K562 (cell line): ENCODE measurements around the gene RFNG. TPM values are rescaled to one million over a fixed set of nuclear protein-coding genes. Genes with fewer than 3 reads are reported as not detected.

Experiments used
- ARID1B ChIP-seq: fragments of 450-650 bp; IDR thresholded peaks from 2 replicates; pipeline ENCODE4 v1.6.1; 2016; ENCODE audit warnings: antibody characterized with exemption, mild to moderate bottlenecking, inconsistent platforms
- CC2D1A ChIP-seq: fragments of 450-650 bp; IDR thresholded peaks from 2 replicates; pipeline ENCODE4 v1.6.1; 2017; ENCODE audit warnings: mild to moderate bottlenecking
- ELF2 ChIP-seq: fragments of 250-450 bp; sonication (Bioruptor Pico); IDR thresholded peaks from 2 replicates; pipeline ENCODE4 v1.5.0; 2021; ENCODE audit warnings: mild to moderate bottlenecking
- FOXA1 ChIP-seq: fragments of 450-650 bp; IDR thresholded peaks from 2 replicates; pipeline ENCODE4 v1.6.1; 2016; ENCODE audit warnings: mild to moderate bottlenecking, borderline replicate concordance
- MYNN ChIP-seq, 2 experiments: sonication (generic); formaldehyde crosslinking in 1 of 2; IDR thresholded peaks; 2 replicates each; pipeline versions ENCODE4 v1.5.0 to v1.6.1; 2016 to 2020; ENCODE audit warnings: antibody characterized with exemption in 1 of 2, missing genetic modification reagents in 1 of 2
- PCBP1 ChIP-seq: fragments of 200-400 bp; formaldehyde crosslinking; IDR thresholded peaks from 2 replicates; pipeline ENCODE4 v1.6.1; 2018; ENCODE audit warnings: mild to moderate bottlenecking, low read depth, low read length; ENCODE audit not compliant: poor library complexity, severe bottlenecking
- POLR2A ChIP-seq: fragments of 450-650 bp; conservative IDR thresholded peaks from 2 replicates; pipeline ENCODE4 v1.6.1; 2016
- POLR2G ChIP-seq: fragments of 200-400 bp; formaldehyde crosslinking; IDR thresholded peaks from 2 replicates; pipeline ENCODE4 v1.6.1; 2017; ENCODE audit warnings: low read depth, mild to moderate bottlenecking, antibody characterized with exemption, low read length, moderate library complexity
- TAF1 ChIP-seq: IDR thresholded peaks from 2 replicates; pipeline ENCODE4 v1.6.1; 2011; ENCODE audit warnings: mild to moderate bottlenecking, low read length, moderate library complexity; ENCODE audit not compliant: insufficient read depth, control insufficient read depth, severe bottlenecking; ENCODE audit errors: extremely low read depth
- TAF15 ChIP-seq: fragments of 200-400 bp; formaldehyde crosslinking; IDR thresholded peaks from 2 replicates; pipeline ENCODE4 v1.6.1; 2017; ENCODE audit warnings: mild to moderate bottlenecking, low read depth, low read length, moderate library complexity
- XRCC3 ChIP-seq: fragments of 450-650 bp; IDR thresholded peaks from 2 replicates; pipeline ENCODE4 v1.6.1; 2017; ENCODE audit warnings: mild to moderate bottlenecking, moderate library complexity
- ZC3H8 ChIP-seq: fragments of 450-650 bp; IDR thresholded peaks from 2 replicates; pipeline ENCODE4 v1.6.1; 2017
- ZNF212 ChIP-seq: fragments of 450-650 bp; formaldehyde crosslinking; IDR thresholded peaks from 2 replicates; pipeline ENCODE4 v1.4.0; 2020; ENCODE audit warnings: mild to moderate bottlenecking
- ZNF282 ChIP-seq: sonication (generic); formaldehyde crosslinking; IDR thresholded peaks from 2 replicates; pipeline ENCODE4 v1.8.1; 2023; ENCODE audit warnings: missing genetic modification reagents
- ZNF408 ChIP-seq: fragments of 250-450 bp; sonication (Bioruptor Pico); IDR thresholded peaks from 2 replicates; pipeline ENCODE4 v1.4.0; 2020; ENCODE audit warnings: low read depth, mild to moderate bottlenecking, moderate library complexity
- ZNF77 ChIP-seq: fragments of 250-450 bp; sonication (Bioruptor Pico); IDR thresholded peaks from 2 replicates; pipeline ENCODE4 v1.5.0; 2020
- polyA plus RNA-seq, 8 experiments: library from polyadenylated mRNA; depleted of rRNA in 4 of 8; stranded (reverse) in 5 of 8; unstranded in 3 of 8; fragments of >200 nt; fragmentation: Nextera tagmentation in 2 of 8; fragmentation: Illumina TruSeq in 1 of 8; extraction: Ambion mirVana in 2 of 8; extraction: Trizol in 1 of 8; gene quantifications; 2 replicates each; pipeline versions ENCODE4 v1.2.1 to v1.2.3, GENCODE V29; 2011 to 2014; ENCODE audit warnings: inconsistent platforms in 1 of 8, missing spikeins in 1 of 8
- total RNA-seq, 7 experiments: library from RNA; depleted of rRNA in 6 of 7; stranded (reverse); fragments of >200 nt in 6 of 7; fragmentation: Illumina TruSeq in 2 of 7; extraction: Trizol in 2 of 7; gene quantifications; 2 replicates each; pipeline versions ENCODE4 v1.2.1 to v1.2.3, GENCODE V29; 2011 to 2021; ENCODE audit warnings: low replicate concordance in 1 of 7
- TF ChIP-seq, protein P1 (sequence below): fragments of 200-400 bp; formaldehyde crosslinking; IDR thresholded peaks from 2 replicates; pipeline ENCODE4 v1.6.1; 2017; ENCODE audit warnings: mild to moderate bottlenecking, low read depth, low read length, moderate library complexity
- TF ChIP-seq, protein P2 (sequence below): fragments of 250-450 bp; sonication (Bioruptor Pico); IDR thresholded peaks from 2 replicates; pipeline ENCODE4 v1.5.0; 2021
- TF ChIP-seq, protein P3 (sequence below): fragments of 450-650 bp; formaldehyde crosslinking; IDR thresholded peaks from 2 replicates; pipeline ENCODE4 v1.4.0; 2020; ENCODE audit warnings: mild to moderate bottlenecking, moderate library complexity
- TF ChIP-seq, protein P4 (sequence below): fragments of 250-450 bp; sonication (Bioruptor Pico); IDR thresholded peaks from 2 replicates; pipeline ENCODE4 v1.8.0; 2022; ENCODE audit warnings: inconsistent platforms, mild to moderate bottlenecking, moderate library complexity, borderline replicate concordance
- TF ChIP-seq, protein P5 (sequence below): sonication (generic); formaldehyde crosslinking; IDR thresholded peaks from 2 replicates; pipeline ENCODE4 v1.8.0; 2022; ENCODE audit warnings: mild to moderate bottlenecking, missing genetic modification reagents

Gene RFNG
- total and polyA plus RNA-seq, 9 of the 15 experiments (the other 6 are each of a cell fraction or from before 2014, with no cell fraction given): 0.32 to 32.8 (median 9.5) TPM

DNA sequence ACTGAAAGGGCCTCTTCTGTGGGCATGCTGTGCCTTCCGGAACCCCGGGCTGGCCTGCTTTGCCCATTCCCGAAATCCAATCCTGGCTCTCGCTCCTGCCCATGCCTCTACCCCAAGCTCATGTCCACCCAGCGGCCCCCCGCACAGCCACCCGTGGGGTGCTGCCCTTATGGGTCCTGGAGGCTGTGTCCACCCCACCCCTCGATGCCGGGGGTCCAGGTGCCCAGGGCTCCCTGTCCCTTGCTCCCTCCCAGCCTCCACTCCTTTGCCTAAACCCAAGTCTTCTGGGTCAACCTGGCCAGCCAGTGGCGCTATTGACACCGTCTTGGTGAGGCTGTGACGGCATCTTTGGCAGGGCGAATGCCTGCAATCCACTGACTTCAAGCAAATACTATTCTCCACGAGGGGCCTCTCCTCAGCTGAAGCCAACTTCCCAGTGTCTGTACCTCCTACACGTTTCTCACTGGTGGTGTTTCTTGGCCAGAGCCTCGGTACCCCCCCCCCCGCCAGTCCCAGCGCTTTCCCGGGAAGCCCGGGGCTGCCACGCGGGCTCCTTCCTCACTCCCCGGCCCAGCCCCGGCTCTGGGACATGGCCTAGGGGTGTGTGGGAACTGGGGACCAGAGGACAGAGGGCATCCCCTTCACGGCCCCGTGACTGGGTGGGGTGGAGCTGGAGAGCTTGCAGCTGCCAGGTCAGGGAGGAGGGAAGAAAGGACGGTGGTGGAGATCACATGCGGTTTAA is 26.2 kb upstream of the RFNG start (continued):
- TF ChIP-seq ZNF408 (CRISPR knock-in tag) (no peak), ZNF77 (no peak), CC2D1A (no peak), ZNF212 (CRISPR knock-in tag) (no peak), POLR2A (peak; percentile 79), FOXA1 (no peak), ZC3H8 (no peak), ELF2 (no peak), TAF15 (no peak), XRCC3 (no peak), ZNF282 (CRISPR knock-in tag) (no peak), TAF1 (peak; percentile 7), PCBP1 (peak; percentile 16), MYNN (IDR thresholded peaks at IDR 0.05) (peak; percentile 17; the same call in 1 of the 2 replicates), MYNN (CRISPR knock-in tag; IDR thresholded peaks at IDR 0.05) (no peak), POLR2G (peak; percentile 74), ARID1B (no peak)
- TF ChIP-seq, protein P1, sequence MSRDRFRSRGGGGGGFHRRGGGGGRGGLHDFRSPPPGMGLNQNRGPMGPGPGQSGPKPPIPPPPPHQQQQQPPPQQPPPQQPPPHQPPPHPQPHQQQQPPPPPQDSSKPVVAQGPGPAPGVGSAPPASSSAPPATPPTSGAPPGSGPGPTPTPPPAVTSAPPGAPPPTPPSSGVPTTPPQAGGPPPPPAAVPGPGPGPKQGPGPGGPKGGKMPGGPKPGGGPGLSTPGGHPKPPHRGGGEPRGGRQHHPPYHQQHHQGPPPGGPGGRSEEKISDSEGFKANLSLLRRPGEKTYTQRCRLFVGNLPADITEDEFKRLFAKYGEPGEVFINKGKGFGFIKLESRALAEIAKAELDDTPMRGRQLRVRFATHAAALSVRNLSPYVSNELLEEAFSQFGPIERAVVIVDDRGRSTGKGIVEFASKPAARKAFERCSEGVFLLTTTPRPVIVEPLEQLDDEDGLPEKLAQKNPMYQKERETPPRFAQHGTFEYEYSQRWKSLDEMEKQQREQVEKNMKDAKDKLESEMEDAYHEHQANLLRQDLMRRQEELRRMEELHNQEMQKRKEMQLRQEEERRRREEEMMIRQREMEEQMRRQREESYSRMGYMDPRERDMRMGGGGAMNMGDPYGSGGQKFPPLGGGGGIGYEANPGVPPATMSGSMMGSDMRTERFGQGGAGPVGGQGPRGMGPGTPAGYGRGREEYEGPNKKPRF: no peak
- TF ChIP-seq, protein P2, sequence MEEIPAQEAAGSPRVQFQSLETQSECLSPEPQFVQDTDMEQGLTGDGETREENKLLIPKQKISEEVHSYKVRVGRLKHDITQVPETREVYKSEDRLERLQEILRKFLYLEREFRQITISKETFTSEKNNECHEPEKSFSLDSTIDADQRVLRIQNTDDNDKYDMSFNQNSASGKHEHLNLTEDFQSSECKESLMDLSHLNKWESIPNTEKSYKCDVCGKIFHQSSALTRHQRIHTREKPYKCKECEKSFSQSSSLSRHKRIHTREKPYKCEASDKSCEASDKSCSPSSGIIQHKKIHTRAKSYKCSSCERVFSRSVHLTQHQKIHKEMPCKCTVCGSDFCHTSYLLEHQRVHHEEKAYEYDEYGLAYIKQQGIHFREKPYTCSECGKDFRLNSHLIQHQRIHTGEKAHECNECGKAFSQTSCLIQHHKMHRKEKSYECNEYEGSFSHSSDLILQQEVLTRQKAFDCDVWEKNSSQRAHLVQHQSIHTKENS (CRISPR knock-in tag): no peak
- TF ChIP-seq, protein P3, sequence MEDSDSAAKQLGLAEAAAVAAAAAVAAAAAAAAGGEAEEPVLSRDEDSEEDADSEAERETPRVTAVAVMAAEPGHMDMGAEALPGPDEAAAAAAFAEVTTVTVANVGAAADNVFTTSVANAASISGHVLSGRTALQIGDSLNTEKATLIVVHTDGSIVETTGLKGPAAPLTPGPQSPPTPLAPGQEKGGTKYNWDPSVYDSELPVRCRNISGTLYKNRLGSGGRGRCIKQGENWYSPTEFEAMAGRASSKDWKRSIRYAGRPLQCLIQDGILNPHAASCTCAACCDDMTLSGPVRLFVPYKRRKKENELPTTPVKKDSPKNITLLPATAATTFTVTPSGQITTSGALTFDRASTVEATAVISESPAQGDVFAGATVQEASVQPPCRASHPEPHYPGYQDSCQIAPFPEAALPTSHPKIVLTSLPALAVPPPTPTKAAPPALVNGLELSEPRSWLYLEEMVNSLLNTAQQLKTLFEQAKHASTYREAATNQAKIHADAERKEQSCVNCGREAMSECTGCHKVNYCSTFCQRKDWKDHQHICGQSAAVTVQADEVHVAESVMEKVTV (CRISPR knock-in tag): no peak
- TF ChIP-seq, protein P4, sequence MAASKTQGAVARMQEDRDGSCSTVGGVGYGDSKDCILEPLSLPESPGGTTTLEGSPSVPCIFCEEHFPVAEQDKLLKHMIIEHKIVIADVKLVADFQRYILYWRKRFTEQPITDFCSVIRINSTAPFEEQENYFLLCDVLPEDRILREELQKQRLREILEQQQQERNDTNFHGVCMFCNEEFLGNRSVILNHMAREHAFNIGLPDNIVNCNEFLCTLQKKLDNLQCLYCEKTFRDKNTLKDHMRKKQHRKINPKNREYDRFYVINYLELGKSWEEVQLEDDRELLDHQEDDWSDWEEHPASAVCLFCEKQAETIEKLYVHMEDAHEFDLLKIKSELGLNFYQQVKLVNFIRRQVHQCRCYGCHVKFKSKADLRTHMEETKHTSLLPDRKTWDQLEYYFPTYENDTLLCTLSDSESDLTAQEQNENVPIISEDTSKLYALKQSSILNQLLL: no peak
- TF ChIP-seq, protein P5, sequence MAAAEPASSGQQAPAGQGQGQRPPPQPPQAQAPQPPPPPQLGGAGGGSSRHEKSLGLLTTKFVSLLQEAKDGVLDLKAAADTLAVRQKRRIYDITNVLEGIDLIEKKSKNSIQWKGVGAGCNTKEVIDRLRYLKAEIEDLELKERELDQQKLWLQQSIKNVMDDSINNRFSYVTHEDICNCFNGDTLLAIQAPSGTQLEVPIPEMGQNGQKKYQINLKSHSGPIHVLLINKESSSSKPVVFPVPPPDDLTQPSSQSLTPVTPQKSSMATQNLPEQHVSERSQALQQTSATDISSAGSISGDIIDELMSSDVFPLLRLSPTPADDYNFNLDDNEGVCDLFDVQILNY: no peak
